ENCODE results near the gene TEKT3.

The TEKT3 gene

DNA sequence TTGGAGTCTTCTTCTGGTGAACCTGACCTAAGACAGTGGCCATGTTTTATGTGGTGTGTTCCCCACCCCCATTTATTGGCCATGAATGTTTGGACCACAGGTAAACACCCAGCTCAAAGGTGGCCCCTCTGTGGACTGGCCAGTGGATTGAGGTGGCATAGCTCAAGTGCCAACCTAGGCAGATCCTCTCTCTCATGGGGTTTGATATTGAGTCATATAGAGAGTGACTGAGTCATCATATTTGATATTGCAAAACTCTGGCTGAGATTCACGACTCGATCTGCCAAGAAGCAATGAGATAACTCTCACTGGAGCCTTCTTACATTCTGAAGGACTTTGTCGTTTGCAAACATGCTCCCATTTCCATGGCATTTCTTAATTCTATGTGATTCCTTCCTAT is 10.5 kb upstream of the TEKT3 start:
- no peak overlapping the region for H3K4me3 ChIP-seq
- peak overlapping the region in 13 of 21 experiments; percentile 13 to 87 (median 73) for H3K27ac ChIP-seq

GRCh38 chr17:15351478-15351840 is 10.1 kb upstream of the TEKT3 start:
- no peak overlapping the region for H3K4me3 ChIP-seq
- H3K27ac ChIP-seq = peak overlapping the region in 15 of 21 experiments; percentile 13 to 87 (median 72)

- H3K27ac ChIP-seq = peak overlapping the region in 15 of 21 experiments; percentile 13 to 87 (median 72)
- H3K4me3 ChIP-seq = no peak overlapping the region
Measured at GRCh38 chr17:15350777-15351477, 9.5 kb upstream of the TEKT3 start.

GRCh38 chr17:15349119-15349518 is 7.7 kb upstream of the TEKT3 start:
- no peak overlapping the region for H3K4me3 ChIP-seq
- no peak overlapping the region for H3K27ac ChIP-seq

GRCh38 chr17:15348021-15348420 is 6.6 kb upstream of the TEKT3 start:
- H3K4me3 ChIP-seq = no peak overlapping the region
- peak overlapping the region in 1 of 21 experiments; percentile 69 for H3K27ac ChIP-seq

- H3K27ac ChIP-seq = no peak overlapping the region
- H3K4me3 ChIP-seq = no peak overlapping the region
Measured at GRCh38 chr17:15346066-15346595, 4.7 kb upstream of the TEKT3 start.

- Histone ChIP-seq H3K27ac (no peak overlapping the region), H3K4me3 (no peak overlapping the region)
Measured at GRCh38 chr17:15343749-15344148, 2.4 kb upstream of the TEKT3 start.

DNA sequence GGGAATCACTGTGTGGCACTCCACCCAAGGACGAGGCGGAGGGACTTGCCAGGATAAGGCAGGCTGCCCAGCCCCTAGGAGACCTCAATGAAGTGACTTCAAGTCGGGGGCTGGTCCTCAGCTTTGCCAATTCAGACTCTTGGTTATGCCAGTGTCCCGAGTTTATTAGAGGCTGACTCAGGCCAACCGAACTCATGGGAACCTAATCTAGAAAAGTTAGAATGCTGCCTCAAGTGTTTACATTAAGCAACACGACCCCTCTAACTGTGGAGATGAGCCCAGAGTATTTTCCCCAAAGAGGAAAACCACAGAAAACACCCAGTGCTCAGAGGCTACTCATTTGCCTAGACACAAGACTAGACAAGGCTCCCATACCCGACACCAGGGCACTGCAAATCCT is 1.1 kb upstream of the TEKT3 start:
- no peak overlapping the region for H3K4me3 ChIP-seq
- H3K27ac ChIP-seq = no peak overlapping the region

- Histone ChIP-seq H3K4me3 (peak overlapping the region in 2 of 7 experiments; percentile 25 to 36), H3K27ac (no peak overlapping the region)
Measured at GRCh38 chr17:15341966-15342365, 569 bp upstream of the TEKT3 start.

DNA sequence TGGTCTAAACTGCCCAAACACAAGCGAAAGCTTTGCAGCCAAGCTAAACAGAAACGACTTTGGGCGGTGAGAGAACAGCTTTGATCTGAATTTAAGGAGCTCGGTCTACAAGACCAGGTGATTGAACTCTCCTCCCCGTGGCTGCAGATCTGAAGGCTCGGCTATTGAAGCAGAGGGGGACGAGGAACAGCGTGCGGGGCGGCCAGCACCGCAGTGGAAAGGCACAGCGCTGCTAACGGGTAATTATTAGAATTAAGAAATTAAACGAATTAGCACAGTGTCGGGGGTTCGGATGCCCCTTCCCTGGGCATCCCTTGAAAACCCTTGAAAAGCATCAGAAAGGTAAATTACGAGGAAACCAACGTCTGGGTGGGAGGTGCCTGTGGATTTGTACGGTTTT is 431 bp downstream of the TEKT3 start:
- peak overlapping the region in 1 of 21 experiments; percentile 23 for H3K27ac ChIP-seq

DNA sequence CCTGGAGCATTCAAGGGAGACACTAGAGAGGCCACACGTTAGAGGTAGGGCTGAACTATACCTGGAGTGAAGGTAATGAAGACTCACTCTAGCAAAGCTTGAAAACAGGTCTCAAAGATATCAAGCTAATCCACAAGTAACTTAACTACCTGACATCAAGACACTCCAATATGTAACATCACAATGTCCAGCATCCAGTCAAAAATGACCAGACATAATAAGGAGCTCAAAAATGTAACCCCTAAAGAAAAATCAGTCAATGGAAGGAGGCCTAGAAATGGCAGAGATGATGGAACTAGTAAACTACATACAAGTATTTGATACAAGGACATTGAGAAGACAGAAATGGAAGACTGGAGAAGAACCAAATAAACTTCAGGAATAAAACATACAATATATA is 6.0 kb downstream of the TEKT3 start:
- Histone ChIP-seq H3K27ac (no peak overlapping the region), H3K4me3 (no peak overlapping the region)

More for the DNA sequence above, 431 bp downstream of the TEKT3 start:
- peak overlapping the region in 6 of 7 experiments; percentile 7 to 38 (median 24) for H3K4me3 ChIP-seq

DNA sequence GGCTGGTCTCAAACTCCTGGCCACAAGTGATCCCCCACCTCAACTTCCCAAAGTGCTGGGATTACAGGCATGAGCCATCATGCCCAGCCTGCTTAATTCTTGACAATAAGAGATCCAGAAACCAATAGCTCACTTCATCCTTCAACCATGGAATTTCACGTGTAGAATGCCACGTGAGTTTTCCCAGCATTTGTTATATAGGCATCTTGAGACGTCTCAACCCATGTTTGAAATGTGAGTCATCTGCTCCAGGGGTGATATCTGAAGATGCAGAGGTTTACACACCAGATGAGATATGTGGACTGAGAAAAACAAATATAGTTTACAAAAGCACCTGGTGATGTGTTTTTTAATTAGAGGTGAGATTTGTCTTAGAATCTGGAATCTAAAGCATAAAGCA is 7.1 kb downstream of the TEKT3 start:
- Histone ChIP-seq H3K27ac (no peak overlapping the region), H3K4me3 (no peak overlapping the region)

DNA sequence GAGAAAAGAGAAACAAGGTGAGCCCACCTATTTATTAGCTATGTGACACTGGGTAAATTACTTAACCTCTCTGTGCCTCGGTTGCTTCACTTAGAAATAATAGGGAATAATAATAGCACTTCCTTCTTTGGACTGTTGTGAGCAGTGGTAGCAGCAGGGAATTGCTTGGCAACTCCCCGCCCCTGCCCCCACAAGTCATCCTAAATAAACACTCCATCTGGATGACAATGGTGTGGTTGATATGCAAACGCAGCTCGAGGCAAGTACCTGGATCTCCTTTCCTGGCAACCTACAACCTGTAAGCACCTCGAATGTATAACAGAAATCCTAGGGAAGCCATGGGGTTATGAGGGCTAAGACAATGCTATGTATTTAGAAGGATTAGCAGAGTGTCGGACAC is 9.1 kb downstream of the TEKT3 start:
- Histone ChIP-seq H3K27ac (no peak overlapping the region), H3K4me3 (no peak overlapping the region)

- Histone ChIP-seq H3K4me3 (no peak overlapping the region), H3K27ac (no peak overlapping the region)
Measured at GRCh38 chr17:15323131-15323530, 18.3 kb downstream of the TEKT3 start.

- no peak overlapping the region for H3K27ac ChIP-seq
- H3K4me3 ChIP-seq = no peak overlapping the region
Measured at GRCh38 chr17:15321556-15322251, 19.7 kb downstream of the TEKT3 start.

DNA sequence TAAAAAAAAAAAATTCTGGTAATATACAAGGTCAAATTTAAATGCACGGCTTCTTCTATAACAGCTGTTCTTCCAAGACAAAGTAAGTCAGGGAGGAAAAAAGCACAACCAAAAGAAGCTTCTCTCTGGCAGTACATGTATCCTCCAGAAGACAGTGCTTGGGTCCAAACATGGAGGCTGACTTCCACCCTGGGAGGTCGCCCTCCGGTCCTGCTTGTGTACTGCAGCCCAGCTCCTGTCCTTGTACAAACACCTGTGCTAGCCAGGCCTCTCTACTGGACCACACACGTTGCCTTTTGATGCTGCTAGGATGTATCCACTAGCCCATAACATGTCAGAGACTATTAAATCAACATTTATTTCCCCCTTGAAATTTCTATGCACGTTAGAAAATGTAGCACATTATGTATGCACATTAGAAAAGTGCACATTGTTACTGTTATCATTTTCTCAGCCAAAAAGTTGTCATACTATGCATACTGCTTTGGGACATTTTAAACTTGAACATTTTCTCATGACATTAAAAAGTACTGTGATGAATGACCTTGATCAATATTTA is 21.9 kb downstream of the TEKT3 start:
- no peak overlapping the region for H3K4me3 ChIP-seq
- no peak overlapping the region for H3K27ac ChIP-seq

DNA sequence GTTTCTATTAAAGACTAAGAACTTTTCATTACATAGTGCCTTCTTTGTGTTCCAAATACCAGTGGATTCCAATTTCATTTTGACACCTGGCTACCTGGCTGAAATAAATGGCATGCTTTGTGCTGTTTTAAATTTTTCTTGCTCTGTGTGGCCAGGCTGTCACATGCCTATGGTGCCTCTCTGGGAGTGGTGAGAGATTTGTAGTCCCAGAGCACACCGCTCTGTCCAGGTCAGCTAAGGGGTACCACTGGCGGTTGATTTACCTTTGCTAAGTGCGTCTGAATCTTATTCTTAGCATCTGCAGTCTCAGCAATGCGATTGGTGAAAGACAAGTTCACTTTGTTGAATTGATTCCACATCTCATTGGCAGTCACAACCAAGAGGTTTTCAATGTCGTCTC is 29.4 kb downstream of the TEKT3 start:
- Histone ChIP-seq H3K27ac (no peak overlapping the region), H3K4me3 (no peak overlapping the region)

DNA sequence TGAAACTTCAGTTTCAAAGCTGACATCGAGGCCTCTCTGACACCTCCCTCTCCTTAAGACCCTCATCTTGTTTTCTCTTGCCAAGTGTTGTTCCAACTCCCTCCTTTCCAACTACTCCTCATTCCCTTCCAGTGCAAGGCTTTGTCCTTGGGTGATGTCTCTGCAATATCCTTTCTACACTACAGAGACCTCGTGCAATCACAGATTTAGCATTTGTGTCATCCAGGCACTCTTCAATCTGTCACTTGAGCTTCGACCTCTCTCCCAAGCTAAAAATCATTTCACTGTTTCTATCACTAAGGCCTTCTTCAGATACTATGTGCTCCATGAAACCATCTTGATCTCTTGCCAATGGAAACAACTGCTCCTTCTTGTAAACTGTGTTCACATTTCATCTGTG is 31.6 kb downstream of the TEKT3 start:
- no peak overlapping the region for H3K4me3 ChIP-seq
- H3K27ac ChIP-seq = no peak overlapping the region

DNA sequence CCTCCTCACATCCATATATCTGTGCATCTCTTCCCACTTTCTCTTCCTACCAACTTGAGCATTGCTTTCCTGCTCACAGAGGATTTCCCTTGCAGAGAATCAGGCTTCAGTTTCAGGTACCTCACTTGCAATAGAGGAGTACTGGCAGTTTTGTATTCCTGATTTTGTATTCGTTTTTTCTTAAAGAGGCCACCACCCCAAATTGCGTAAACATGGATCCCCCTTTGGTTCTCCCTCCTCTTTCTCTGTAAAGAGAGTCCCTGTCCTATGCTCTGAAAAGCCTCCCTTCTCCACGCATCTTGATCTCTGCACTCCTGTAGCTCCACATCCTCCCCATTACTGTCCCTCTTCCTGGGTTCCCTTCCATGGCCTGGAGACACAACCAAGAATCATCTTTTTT is 32.2 kb downstream of the TEKT3 start:
- H3K4me3 ChIP-seq = no peak overlapping the region
- H3K27ac ChIP-seq = no peak overlapping the region

GRCh38 chr17:15308758-15309157 is 32.6 kb downstream of the TEKT3 start:
- H3K27ac ChIP-seq = no peak overlapping the region
- H3K4me3 ChIP-seq = no peak overlapping the region

- Histone ChIP-seq H3K4me3 (no peak overlapping the region), H3K27ac (no peak overlapping the region)
Measured at GRCh38 chr17:15307710-15308111, 33.7 kb downstream of the TEKT3 start.
